Gastroesophageal sphincter (tissue), 4 donors: Measurements from ENCODE around the gene ITPK1. TPM values are rescaled to one million over a fixed set of nuclear protein-coding genes. Genes with fewer than 3 reads are reported as not detected.
A peak's percentile ranks its signal among the peaks of the same experiment; 100 is the strongest.

Experiments
- ATAC-seq: fragments of 150-250 bp; one replicate; pipeline ENCODE4 v1.9.1; 2016; ENCODE audit warnings: mild to moderate bottlenecking, moderate library complexity
- H3K27ac ChIP-seq, 4 donors: fragments of 200-600 bp; sonication (generic) in 3 of 4; 1 replicate in 3 of 4; 2 replicates in 1 of 4; pipeline ENCODE4 v1.5.1; 2016 to 2019
- H3K27me3 ChIP-seq: fragments of 200-600 bp; sonication (generic); one replicate; pipeline ENCODE4 v1.5.1; 2019
- H3K36me3 ChIP-seq, 2 donors: fragments of 200-600 bp; sonication (generic); one replicate each; pipeline ENCODE4 v1.5.1; 2019; ENCODE audit warnings: control low read depth in 1 of 2
- H3K4me1 ChIP-seq, 3 donors: fragments of 200-600 bp; sonication (generic); 1 replicate in 2 of 3; 2 replicates in 1 of 3; pipeline ENCODE4 v1.5.1; 2016 to 2019; ENCODE audit warnings: control low read depth in 2 of 3
- H3K4me3 ChIP-seq, 2 donors: fragments of 200-600 bp; sonication (generic); one replicate each; pipeline ENCODE4 v1.5.1; 2019; ENCODE audit warnings: mild to moderate bottlenecking in 1 of 2, moderate library complexity in 1 of 2
- H3K9me3 ChIP-seq, 3 donors: fragments of 200-600 bp; sonication (generic); one replicate each; pipeline ENCODE4 v1.5.1; 2017 to 2019; ENCODE audit warnings: control low read depth in 2 of 3
- CTCF ChIP-seq, 4 experiments: fragments of 200-600 bp in 2 of 4; fragments of 450-650 bp in 2 of 4; sonication (generic) in 1 of 4; IDR thresholded peaks; one replicate each; pipeline ENCODE4 v1.5.1; 2017 to 2019; ENCODE audit warnings: antibody characterized with exemption in 4 of 4, mild to moderate bottlenecking in 2 of 4, moderate library complexity in 2 of 4
- EP300 ChIP-seq: sonication (generic); formaldehyde crosslinking; IDR thresholded peaks from one replicate; pipeline ENCODE4 v1.6.1; 2017; ENCODE audit warnings: antibody characterized with exemption, mild to moderate bottlenecking
- POLR2A ChIP-seq, 2 donors: fragments of 450-650 bp; IDR thresholded peaks; one replicate each; pipeline ENCODE4 v1.6.1; 2017; ENCODE audit warnings: antibody characterized with exemption in 2 of 2, mild to moderate bottlenecking in 2 of 2, moderate library complexity in 1 of 2
- POLR2AphosphoS5 ChIP-seq: sonication (generic); formaldehyde crosslinking; IDR thresholded peaks from one replicate; pipeline ENCODE4 v1.6.1; 2017; ENCODE audit warnings: antibody characterized with exemption
- WGBS, 2 donors: methylation state at CpG; one replicate each; pipeline ENCODE4 v1.1.5; 2018; ENCODE audit warnings: low coverage in 1 of 2; 5-methylcytosine and 5-hydroxymethylcytosine counted together
- total RNA-seq, 4 donors: library from RNA; depleted of rRNA; stranded (reverse); fragments of >200 nt; gene quantifications; one replicate each; pipeline ENCODE4 v1.1.0, GENCODE V29; 2016

The ITPK1 gene
- total RNA-seq, 4 donors from 2014 or later = 68.8 to 201 (median 134) TPM

- TF ChIP-seq POLR2A (IDR thresholded peaks at IDR 0.05) = no peak
- no peak for TF ChIP-seq POLR2AphosphoS5
- TF ChIP-seq EP300 = no peak
- no peak for TF ChIP-seq CTCF (IDR thresholded peaks at IDR 0.05)
- no peak overlapping the region for H3K4me3 ChIP-seq
- peaks cover 14 to 99% (median 60%) of the 10 kb centered on the region in 3 donors for H3K4me1 ChIP-seq
- H3K36me3 ChIP-seq = peaks cover 0 to 5% of the 10 kb centered on the region in 2 donors
- no peaks in the 10 kb centered on the region for H3K9me3 ChIP-seq
- no peaks in the 10 kb centered on the region for H3K27me3 ChIP-seq
- WGBS, 2 donors = 31% methylated on average over 4 of the region's 8 CpGs; no CpG with 5 or more reads in 1 of the 2 donors
- peak overlapping the region; percentile 82 to 90 (median 86) for H3K27ac ChIP-seq
- ATAC-seq = no peak
Observed at GRCh38 chr14:93018366-93018765, 97.4 kb downstream of the ITPK1 start.

DNA sequence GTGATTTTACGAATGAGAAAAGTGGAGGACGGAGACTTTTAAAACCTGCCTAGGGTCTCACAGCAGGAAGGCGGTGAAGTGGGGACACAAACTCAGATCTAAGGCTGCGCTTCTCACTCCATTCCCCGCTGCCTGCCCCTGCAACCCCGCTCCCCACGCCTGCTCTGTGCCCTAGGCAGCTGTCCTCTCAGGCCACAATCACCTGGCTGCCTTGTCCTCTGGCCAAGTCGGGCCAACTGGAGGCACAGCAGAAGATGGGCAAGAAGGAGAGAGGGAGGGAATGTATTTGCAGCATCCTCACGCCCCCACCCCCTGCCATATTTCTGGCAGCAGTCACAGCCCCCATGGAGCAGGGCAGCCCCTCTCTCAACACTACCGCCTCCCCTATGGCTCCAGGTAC, 97.8 kb downstream of the ITPK1 start:
- H3K36me3 ChIP-seq = peaks cover 0 to 5% of the 10 kb centered on the region in 2 donors
- WGBS, 2 donors = 66 to 81% methylated on average over 2 to 9 of the region's 10 CpGs
- H3K9me3 ChIP-seq = no peaks in the 10 kb centered on the region
- no peaks in the 10 kb centered on the region for H3K27me3 ChIP-seq
- no peak overlapping the region for H3K4me3 ChIP-seq
- ATAC-seq = peak; percentile 10
- peaks cover 15 to 99% (median 64%) of the 10 kb centered on the region in 3 donors for H3K4me1 ChIP-seq
- peak overlapping the region; percentile 82 to 90 (median 86) for H3K27ac ChIP-seq
- TF ChIP-seq POLR2A (IDR thresholded peaks at IDR 0.05) (no peak), POLR2AphosphoS5 (no peak), EP300 (no peak), CTCF (IDR thresholded peaks at IDR 0.05) (no peak)

DNA sequence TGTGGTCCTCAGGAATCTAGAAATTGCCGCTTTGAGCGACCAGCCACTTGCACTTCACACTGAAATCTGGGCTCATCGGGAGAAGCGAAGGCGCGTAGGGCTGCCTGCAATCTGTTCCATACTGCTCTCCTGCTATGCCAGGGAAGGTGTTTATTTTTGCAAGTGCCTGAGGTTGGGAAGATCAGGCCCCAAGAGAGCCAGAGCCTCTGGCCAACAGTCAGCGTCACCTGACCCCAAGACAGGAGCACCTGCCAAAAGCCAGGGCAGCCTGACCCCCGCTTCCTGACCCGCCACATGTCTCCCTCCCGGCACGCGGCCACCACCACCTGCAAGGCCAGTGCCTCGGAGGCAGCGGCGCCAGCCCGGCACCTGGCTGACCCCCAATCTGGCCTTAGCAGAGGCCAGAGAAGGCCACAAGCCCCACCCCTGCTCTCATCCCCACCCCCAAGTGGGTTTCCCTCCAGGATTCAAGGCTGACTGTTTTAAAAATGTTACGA, 98.4 kb downstream of the ITPK1 start:
- Histone ChIP-seq H3K27ac (peak overlapping the region; percentile 82 to 90 (median 86)), H3K36me3 (peaks cover 0 to 5% of the 10 kb centered on the region in 2 donors), H3K4me1 (peaks cover 19 to 99% (median 69%) of the 10 kb centered on the region in 3 donors), H3K9me3 (no peaks in the 10 kb centered on the region), H3K27me3 (no peaks in the 10 kb centered on the region), H3K4me3 (no peak overlapping the region)
- TF ChIP-seq POLR2AphosphoS5 (peak; percentile 51), CTCF (IDR thresholded peaks at IDR 0.05) (no peak), EP300 (no peak), POLR2A (IDR thresholded peaks at IDR 0.05) (no peak)
- peak; percentile 80 for ATAC-seq
- WGBS, 2 donors = 27 to 75% methylated on average over 6 to 10 of the region's 17 CpGs

DNA sequence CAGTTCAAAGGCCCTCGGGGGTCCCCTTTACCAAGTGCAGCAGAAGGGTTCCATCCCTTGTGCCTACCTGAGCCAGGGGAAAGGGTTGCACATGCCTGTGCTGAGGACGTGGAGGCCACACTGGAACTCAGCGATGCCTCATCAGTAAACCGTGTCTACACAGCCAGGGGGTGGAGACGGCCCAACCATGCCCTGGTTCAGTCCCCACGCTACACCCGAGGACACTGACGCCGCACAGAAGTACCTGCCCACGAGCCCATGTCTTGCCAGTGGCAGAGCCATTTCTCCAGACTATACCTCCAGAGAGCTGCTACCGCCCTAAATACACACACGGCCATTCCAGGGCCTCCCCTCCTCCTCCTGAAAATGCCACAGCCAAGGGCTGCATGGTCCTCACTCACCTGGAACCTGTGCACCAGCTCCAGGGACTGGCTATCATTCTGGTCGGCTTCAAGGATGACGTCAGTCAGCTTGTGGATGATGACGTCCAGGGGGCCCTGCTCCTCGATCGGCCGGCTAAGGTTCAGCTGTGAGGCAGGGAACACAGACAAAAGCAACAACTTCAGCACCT, 99.4 kb downstream of the ITPK1 start:
- Histone ChIP-seq H3K27me3 (no peaks in the 10 kb centered on the region), H3K9me3 (no peaks in the 10 kb centered on the region), H3K4me1 (peaks cover 19 to 100% (median 78%) of the 10 kb centered on the region in 3 donors), H3K36me3 (peaks cover 0 to 5% of the 10 kb centered on the region in 2 donors), H3K4me3 (no peak overlapping the region), H3K27ac (peak overlapping the region in 3 of 4 donors; percentile 82 to 90 (median 89))
- ATAC-seq = no peak
- WGBS, 2 donors = no CpG with 5 or more reads among the region's 18 CpGs
- no peak for TF ChIP-seq POLR2A (IDR thresholded peaks at IDR 0.05)

DNA sequence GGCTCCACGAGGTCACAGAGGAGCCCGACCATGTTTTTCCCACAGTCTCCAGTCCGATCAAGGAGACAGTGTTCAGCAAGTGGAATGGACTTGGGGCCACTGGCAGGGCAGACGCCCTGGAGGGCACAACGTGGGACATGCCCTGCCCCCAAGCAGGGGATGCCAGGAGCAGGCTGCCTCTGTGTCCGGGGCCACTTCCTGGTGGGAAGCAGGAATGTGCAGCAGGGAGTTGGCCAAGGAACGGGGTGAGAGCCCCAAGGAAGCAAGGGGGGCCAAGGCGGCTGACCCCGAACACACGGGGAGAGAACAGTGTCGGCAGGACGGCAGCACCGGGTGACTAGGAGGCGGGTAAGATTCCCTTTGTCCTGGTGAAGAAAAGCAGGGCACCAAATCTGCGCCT, 100.2 kb downstream of the ITPK1 start:
- H3K4me1 ChIP-seq = peaks cover 19 to 100% (median 81%) of the 10 kb centered on the region in 3 donors

DNA sequence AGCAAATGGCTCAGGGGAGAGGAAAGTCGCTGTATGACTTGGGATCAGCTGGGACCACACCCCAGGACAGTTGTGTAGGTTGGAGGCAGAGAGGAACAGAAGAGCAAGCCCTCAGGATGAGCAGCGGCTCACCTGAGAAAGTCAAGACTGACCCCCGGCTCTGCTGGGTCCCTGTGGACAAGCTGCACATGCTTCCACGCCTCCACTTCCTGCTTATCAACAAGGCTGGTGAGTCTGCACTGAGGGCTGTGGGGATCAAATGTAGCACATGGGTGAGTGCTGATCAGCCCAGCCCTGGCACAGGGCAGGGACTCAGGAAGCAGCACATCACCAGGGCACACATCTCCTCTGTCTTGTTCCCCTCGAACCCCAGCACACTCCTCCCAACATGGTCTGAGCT, 100.7 kb downstream of the ITPK1 start:
- Histone ChIP-seq H3K4me3 (no peak overlapping the region), H3K27me3 (no peaks in the 10 kb centered on the region), H3K9me3 (no peaks in the 10 kb centered on the region), H3K4me1 (peaks cover 19 to 100% (median 81%) of the 10 kb centered on the region in 3 donors), H3K27ac (peak overlapping the region in 3 of 4 donors; percentile 82 to 90 (median 89)), H3K36me3 (peaks cover 0 to 5% of the 10 kb centered on the region in 2 donors)
- ATAC-seq = no peak
- WGBS, 2 donors = 72 to 100% methylated on average over 1 to 2 of the region's 5 CpGs
- TF ChIP-seq EP300 (no peak), POLR2AphosphoS5 (no peak)

More for the DNA sequence above, 100.2 kb downstream of the ITPK1 start:
- H3K36me3 ChIP-seq = peaks cover 0 to 5% of the 10 kb centered on the region in 2 donors
- WGBS, 2 donors = no CpG with 5 or more reads among the region's 15 CpGs
- no peak overlapping the region for H3K4me3 ChIP-seq
- H3K27me3 ChIP-seq = no peaks in the 10 kb centered on the region
- no peaks in the 10 kb centered on the region for H3K9me3 ChIP-seq
- TF ChIP-seq POLR2A (IDR thresholded peaks at IDR 0.05) = no peak
- no peak for TF ChIP-seq POLR2AphosphoS5
- H3K27ac ChIP-seq = peak overlapping the region in 3 of 4 donors; percentile 82 to 90 (median 89)
- no peak for ATAC-seq
